ENCODE results near the gene TMEM52B. TPM values are rescaled to one million over a fixed set of nuclear protein-coding genes. Genes with fewer than 3 reads are reported as not detected.

TMEM52B gene
- not detected for total RNA-seq

DNA sequence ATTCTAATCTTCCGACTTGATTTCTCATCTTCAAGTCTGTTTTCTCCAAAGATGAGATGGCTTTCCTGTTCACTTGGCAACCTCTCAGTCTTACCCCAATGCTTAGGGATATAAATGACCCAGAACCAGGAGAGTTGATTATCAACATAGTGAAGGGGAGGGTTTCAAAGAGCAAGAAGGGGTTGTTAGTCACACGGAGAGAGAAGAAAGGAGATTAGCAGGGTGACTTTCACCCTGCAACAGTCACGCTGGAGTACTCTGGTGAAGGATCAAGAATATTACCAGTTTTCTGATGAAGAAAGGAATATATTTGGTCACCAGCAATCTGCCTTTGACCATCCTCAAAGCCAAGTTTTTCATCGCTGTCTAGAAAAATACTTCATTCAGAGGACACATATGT lies at the start of gene TMEM52B:
TSS of gene TMEM52B (plus strand) at position 212 of the 400 bp plus-strand sequence. CDS start 543 bp downstream, outside the sequence.
- DNase-seq, result no peak

DNA sequence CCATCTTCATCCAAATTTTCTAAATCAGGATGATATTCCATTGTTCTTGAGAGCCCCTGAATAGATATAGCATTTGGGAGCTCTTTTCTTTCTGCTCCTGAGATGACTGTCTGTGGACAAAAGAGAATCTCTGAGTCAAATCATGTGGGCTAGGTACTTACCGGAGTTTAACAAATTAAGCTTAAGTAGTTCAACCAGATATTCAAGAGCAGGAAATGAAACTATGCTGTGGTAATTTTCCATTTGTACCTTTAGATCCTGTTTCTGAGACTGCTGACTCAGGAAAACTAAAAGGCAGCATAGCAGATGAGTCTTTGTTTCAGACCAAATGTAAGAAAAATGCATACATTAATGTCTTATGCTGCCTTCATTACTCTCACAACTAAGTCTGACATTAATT lies 48.8 kb upstream of the TMEM52B start, which contains the start of gene CLEC7A:
TSS of gene CLEC7A (minus strand) at position 158 of the 400 bp plus-strand sequence. CDS start at position 41, 117 bp downstream.
- peak; percentile 13 for DNase-seq

DNA sequence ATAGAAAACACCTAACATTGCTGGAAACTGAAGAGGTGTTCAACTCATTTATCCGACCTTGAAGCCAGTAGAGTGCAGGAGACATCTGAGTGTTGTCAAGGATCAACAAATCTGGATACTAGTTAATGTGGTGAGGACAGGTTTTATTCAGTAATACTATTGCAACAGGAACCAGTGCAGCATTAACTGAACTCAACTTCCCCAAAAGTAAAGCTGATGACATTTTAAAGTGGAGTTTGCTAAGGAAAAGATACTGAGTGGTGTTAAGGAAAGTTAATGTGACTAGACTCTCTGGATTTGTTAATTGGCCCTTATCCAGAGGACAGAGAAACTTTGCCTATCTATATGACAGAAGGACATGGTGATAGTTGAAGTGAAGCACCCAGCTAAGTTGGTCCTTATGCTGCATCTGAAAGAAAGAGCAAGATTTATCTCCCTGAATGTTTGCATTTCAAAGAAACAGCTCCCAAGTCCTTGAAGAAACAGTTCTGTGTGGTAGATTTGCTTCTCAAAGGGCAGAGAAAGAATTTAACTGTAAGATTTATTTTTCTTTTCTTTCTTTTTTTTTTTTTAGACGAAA lies 47.6 kb upstream of the TMEM52B start:
- no peak for DNase-seq

DNA sequence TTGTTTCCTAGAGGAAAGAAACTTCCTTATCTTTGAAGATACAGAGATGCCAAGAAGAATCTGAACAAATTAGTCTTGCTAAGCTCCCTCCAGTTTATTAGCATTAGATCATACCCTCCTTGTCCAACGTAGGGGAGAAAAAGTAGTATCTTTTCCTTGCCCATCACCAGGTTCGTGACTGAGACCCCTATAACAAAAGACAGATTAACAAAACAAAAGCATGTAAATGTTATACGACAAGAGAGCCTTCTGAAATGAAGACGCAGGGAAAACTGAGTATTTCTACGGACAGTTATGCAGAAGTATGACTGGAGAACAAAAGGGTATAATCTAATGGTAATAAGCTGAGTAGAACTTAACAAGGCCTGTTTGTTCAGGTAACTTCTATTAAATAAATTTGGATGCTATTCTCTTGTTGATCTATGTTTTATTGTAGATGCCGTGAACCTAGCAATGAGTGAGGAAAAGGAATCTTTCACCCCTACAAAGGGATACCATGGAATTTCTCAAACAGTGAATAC lies 45.9 kb upstream of the TMEM52B start:
- no peak for DNase-seq

DNA sequence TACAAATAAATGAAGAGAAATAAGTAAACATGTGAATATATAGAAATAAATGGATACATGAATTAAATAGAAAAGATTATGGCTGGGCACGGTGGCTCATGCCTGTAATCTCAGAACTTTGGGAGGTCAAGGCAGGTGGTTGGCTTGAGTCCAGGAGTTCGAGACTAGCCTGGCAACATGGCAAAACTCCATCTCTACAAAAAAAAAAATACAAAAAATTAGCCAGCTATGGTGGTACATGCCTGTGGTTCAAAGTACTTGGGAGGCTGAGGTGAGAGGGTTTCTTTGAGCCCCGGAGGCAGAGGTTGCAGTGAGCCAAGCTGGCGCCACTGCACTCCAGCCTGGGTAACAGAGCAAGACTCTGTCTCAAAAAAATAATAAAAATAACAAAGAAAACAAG lies 43.7 kb upstream of the TMEM52B start:
- DNase-seq, result no peak

DNA sequence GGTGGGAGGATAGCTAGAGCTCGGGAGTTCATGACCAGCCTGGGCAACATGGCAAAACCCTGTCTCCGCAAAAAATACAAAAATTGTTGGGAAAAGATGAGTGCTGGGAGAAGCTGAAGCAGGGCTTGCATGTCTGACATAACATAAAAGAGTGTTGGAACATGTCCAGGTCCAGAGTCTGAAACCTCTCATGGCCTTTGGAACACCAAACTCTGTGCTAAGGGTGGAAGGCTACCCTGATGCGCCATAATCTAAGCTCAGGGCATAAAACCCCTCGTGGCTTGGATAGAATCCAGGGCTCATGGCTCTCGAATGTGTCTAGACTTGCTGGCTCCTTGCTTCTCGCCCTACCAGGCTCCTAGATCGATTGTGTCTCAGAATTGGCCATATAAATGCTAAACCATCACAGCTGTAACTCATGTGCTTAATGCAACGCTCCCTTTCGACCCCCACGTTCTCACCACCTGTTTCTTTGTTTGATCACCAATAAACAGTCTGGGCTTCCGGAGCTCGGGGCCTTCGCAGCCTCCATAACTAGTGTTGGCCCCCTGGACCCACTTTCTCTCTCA lies 42.1 kb upstream of the TMEM52B start:
- DNase-seq, result no peak

DNA sequence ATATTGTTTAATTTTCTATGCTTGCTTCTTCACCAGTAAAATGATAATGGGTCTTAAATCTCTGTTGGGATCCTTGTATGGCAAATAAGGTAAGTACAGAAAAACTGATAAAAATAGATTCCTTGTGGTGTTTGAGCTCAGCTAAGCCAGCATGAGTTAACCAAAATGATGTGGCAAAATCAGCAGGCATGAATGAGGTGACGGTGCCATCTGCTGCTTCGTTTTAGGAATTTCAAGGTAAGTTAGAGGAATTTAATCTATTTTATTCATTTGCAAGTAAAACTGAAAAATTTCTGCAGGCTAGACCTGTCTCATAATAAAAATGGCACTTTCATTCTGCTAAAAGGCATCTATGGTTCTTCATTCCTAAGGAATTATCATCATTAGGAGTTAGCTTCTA lies 38.8 kb upstream of the TMEM52B start:
- DNase-seq, result peak; percentile 69

DNA sequence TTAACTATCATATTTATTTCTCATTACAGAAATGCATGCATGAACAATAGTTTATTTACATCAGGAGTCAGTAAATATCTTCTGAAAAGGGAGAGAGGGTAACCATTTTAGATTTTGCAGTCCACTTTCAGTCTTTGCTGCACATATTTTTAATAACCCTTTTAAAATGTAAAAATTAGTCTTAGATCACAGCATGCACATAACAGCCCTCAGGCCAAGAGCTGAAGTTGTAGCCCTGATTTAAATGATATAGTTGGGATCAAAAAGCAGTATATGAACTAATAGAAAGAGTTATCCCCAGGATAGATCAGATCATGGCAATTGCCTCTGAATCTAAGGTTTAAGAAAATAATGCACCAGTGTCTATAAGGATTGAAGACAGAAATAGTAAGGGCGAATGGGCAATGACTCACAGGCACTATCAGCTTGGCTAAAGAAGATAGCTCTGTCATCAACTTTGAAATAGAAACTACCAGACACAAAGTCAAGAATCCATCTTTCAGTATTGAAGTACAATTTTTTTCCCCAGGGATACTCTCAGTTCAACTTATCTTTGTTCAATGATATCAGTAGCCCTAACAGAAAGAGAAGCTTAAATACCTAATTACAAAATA lies 35.7 kb upstream of the TMEM52B start:
- DNase-seq, result no peak

DNA sequence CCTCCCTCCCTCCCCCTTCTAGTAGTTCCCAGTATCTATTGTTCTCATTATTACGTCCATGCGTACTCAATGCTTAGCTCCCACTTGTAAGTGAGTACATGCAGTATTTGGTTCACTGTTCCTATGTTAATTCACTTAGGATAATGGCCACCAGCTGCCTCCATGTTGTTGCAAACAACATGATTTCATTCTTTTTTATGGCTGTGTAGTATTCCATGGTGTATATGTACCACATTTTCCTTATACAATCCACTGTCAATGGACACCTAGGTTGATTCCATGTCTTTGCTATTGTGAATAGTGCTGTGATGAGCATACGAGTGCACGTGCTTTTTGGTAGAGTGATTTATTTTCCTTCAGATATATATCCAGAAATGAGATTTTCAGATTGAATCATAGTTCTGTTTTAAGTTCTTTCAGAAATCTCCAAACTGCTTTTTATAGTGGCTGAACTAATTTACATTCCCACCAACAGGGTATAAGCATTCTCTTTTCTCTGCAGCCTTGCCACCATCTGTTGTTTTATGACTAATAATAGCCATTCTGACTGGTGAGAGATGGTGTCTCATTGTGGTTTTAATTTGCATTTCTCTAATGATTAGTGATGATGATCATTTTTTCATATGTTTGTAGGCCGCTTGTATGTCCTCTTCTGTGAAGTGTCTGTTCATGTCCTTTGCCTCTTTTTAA lies 31.0 kb upstream of the TMEM52B start:
- no peak for DNase-seq

DNA sequence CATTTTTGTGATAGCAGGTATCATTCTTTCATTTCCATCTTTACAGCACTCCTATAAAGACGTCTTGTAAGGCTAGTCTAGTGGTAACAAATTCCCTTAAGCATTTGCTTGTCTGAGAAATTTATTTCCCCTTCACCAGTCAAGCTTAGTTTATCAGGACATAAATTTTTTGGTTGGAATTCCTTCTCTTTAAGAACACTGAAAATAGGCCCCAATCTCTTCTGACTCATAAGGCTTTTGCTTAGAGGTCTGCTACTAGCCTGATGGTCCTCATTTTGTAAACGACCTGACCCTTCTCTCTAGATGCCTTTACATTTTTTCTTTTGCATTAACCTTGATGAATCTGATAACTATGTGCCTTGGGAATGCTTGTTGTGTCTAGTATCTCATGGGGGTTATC lies 27.2 kb upstream of the TMEM52B start:
- DNase-seq, result no peak

DNA sequence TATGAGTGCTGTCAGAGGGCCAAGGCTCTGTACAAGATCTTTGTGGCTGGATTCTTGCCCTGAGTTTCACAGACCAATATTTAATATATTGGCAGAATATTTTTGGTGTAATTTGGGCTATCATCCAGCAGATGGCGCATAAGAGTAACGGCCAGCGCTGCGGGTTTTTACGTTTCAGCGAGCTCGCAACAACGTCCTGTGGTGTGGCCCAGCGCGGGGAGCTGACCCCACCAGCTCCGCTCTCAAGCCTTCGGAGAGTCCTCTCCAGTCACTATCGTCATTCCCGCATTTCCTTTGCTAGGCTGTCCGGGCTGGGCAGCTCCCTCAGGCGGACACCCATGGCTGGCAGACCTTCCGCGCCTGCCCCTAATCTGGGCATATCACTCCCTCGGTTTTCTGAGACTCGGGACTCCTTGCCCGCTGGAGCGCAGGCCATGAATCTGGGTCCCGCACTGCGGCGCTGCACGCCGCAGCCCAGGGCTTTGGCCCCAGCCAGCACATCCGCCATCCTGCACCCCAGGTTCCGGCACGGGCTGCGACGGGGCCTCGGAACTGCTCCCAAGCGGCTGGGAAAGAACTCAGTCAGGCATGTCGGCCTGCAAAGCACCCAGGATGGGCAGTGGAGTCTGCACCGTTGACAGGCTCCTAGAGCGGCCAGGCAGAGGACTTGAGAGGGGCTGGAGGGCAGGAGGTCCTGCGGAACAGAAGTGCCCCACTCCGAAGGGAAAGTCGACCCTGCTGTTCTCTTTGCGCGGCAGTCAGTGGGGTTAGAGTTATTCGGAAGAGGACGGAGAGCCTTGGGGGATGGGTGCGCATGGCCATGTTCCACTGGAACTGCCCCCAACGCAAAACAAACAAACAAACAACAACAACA lies 25.3 kb upstream of the TMEM52B start:
- DNase-seq, result peak; percentile 86

DNA sequence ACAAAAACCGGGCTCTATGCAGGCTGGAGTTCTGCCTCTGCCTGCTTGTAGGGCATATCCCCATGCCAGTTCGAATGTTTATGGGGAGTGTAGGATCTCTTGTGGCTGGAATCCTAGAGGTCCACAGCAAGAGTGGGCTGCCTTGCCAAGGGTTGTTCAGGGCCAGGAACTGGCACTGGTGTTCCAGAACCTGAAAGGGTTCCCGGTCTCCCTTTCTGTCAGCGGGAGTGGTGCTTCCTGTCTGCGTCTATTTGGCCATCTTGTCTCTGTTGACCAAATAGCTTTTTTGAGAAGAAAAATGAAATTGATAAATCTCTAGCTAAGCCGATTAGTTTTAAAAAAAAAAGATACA lies 24.7 kb upstream of the TMEM52B start:
- DNase-seq, result no peak

DNA sequence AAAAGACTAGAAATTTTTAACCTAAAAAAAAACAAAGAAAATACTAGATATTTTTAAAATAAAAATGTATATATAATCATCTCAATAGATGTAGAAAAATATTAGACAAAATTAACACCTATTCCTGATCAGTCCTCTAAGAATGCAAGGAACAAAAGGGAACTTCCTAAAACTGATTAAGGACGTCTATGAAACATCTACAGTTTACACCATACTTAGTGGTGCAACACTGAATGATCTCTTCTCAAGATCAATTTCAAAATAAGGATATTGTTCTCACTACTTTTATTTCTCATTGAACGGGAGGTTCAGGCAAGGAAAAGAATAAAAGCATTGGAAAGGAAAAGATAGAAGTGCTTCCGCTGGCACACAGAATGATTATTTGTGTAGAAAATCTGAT lies 22.9 kb upstream of the TMEM52B start:
- DNase-seq, result no peak

DNA sequence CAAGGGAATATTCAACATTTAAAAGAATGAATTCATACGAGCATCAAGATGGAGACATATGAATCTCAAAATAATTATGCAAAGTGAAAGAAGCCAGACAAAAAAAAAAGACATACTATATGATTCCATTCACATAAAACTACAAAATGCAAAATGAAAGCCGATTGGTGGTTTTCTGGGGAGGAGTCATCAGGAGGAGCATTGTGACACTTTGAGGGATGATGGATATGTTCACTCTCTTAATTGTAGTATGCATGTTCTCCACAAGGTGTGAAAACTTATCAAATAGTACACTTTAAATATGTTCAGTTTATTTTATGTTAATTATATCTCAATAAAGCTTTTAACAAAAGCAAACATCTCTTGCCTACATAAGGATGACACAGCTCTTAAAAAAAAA lies 20.4 kb upstream of the TMEM52B start:
- no peak for DNase-seq

DNA sequence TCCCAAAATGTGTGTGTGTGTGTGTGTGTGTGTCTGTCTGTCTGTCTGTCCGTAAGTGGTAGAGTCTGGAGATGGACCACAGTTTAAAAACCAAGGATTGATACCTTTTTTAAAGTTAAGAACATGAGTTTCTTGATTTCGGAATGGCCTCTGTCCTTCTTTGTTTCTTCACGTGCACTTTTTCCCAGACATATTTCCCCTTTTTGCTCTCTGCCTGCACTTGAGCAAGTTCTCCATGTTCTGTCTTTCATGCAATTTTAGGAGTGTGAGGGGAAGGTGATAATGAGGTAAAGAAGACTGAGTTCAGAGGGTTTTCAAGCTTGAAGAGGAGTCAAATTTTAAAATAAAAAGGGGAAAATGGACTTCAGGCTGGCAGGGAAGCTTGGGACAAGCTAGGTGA lies 19.6 kb upstream of the TMEM52B start:
- no peak for DNase-seq

DNA sequence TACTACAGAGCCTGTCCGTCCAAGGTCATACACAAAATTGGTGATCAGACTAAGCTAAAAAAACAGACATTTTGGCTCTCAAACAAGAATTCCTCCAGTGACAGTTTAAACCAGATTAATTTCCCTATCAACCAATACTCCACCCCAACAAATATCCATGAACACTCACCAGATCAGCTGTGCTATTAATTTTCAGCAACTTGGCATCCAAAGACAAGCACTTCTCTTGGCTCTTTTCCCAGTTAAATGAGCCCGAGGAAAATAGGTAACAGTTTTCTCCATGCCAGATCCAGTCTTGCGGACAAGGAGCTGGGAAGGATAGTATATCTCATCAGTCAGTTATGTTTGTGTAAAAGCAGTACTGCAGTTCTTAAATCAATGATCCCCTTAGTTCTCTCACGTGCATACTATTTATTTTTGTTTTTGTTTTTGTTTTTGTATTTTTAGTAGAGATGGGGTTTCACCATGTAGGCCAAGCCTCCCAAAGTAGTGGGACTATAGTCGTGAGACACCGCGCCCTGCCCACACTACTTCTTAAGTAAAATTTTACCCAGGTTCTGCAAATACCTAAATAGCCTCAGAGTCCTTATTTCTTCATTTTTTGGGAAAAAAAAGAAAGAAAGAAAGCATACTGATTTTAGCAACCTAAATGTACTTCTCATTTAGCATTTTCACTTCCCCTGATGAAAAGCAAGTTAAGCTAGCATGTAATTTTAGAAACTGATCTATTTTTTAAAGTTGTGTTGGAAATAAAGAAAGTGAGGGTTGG lies 18.0 kb upstream of the TMEM52B start:
- DNase-seq, result no peak

DNA sequence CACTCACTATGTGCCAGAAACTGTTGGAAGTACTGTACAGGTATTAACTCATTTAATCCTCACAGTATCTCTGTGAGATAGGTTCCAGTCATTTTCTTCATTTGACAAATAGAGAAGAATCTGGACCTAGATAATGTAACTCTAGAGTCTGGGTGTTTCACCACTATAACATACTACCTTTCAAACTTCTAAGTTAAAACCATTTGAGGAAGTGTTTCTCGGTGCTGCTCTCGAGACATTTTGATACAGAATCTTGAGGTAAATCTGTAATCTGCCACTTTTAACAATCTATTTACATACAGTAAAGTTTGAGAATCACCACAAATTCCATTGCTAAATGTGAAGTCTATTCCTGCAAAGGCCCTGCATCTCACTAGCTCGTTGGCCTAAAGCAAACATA lies 15.7 kb upstream of the TMEM52B start:
- no peak for DNase-seq

DNA sequence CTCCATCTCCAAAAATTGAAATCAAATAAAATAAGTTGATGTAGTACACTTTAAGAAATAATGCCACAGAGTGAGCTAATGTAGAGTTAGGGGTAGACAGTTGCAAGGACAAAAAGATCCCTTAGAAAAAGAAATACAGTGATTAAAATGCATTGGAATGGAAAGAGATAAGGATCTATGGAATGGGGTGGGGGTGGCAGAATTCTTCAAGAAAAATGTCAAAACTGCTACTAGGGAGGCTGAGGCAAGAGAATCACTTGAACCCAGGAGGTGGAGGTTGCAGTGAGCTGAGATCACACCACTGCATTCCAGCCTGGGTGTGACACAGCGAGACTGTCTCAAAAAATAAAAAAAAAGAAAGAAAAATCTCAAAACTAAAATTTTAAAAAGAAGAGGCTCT lies 13.4 kb upstream of the TMEM52B start:
- no peak for DNase-seq

DNA sequence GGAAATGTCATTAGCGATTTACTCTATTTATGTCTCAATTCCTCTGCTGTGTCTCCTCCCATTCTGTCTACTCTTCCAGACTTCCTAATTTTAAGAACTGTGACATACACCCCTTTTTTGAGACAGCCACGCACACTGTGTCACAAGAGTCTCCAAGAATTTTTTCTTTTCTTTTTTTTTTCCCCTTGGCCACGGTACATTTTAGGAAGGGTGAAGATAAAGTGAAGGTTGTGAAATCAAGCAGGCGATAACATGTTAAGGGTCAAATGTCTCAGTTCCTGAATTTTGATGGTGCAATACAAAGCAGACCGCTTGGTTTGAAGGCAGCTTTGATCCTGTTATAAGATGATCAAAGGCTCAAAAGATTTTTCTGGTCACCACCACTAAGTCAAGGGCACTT lies 11.2 kb upstream of the TMEM52B start:
- DNase-seq, result no peak

DNA sequence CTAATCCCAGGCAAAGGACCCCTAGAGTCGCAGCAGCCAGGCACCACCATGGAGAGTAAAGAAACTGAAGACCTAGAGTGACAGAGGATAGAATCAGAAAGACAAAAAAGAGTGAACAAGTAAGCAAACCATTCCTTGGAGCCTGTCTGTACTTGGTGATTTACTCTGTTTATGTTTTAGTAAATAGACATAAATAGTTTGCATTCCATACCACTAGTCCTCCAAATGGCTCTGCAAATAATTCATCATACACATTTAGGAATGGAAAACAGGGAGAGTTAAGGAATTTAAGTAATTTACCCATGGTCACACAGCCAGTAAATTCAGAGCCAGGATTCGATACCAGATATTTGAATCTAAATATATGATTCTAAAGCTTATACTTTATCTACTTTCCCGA lies 9.7 kb upstream of the TMEM52B start:
- no peak for DNase-seq

DNA sequence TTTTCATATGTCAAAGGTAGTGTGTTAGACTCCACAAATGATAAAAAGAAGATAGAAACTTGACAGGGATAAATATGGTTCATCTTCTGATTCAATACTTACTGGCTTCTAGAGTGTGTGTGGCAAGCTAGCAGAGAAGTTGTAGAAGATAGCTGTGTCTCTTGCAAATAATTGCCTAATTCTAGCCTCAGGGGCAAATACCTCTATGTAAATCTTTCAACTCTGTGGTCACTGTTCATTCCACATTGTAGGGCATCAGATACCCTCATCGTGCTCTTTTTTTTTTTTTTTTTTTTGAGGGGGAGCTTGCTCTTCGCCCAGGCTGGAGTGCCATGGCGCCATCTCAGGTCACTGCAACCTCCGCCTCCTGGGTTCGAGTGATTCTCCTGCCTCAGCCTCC lies 8.6 kb upstream of the TMEM52B start:
- no peak for DNase-seq

Measured in tongue (tissue), 2 donors.